HepG2 (cell line): ENCODE results near the gene MRPS34. TPM values are rescaled to one million over a fixed set of nuclear protein-coding genes. Genes with fewer than 3 reads are reported as not detected.

Experiments used
- HCFC1 ChIP-seq: fragments of 150-350 bp; IDR thresholded peaks from 2 replicates; pipeline ENCODE4 v1.6.1; 2014; ENCODE audit warnings: low read depth, low read length
- HMG20A ChIP-seq: IDR thresholded peaks from 2 replicates; pipeline ENCODE4 v1.6.1; 2016; ENCODE audit warnings: borderline replicate concordance
- IRX3 ChIP-seq: sonication (generic); formaldehyde crosslinking; IDR thresholded peaks from 2 replicates; pipeline ENCODE4 v1.8.1; 2023; ENCODE audit warnings: mild to moderate bottlenecking, low read depth, missing genetic modification reagents, borderline replicate concordance
- KDM3A ChIP-seq: IDR thresholded peaks from 2 replicates; pipeline ENCODE4 v1.6.1; 2018; ENCODE audit warnings: low read depth, missing compliant biosample characterization
- KLF15 ChIP-seq: sonication (generic); formaldehyde crosslinking; IDR thresholded peaks from 2 replicates; pipeline ENCODE4 v1.8.1; 2023; ENCODE audit warnings: borderline replicate concordance, mild to moderate bottlenecking, inconsistent platforms, missing genetic modification reagents, mixed read lengths
- MBD4 ChIP-seq: IDR thresholded peaks from 2 replicates; pipeline ENCODE4 v1.6.1; 2012; ENCODE audit warnings: low read length, inconsistent platforms, borderline replicate concordance
- NONO ChIP-seq, 2 experiments: fragments of 450-650 bp in 1 of 2; sonication (generic) in 1 of 2; formaldehyde crosslinking in 1 of 2; IDR thresholded peaks in 1 of 2; conservative IDR thresholded peaks in 1 of 2; 2 replicates each; pipeline versions ENCODE4 v1.6.1 to v1.8.0; 2017 to 2022; ENCODE audit warnings: mild to moderate bottlenecking in 1 of 2, missing genetic modification reagents in 1 of 2, moderate library complexity in 1 of 2
- TGIF2 ChIP-seq: IDR thresholded peaks from 2 replicates; pipeline ENCODE4 v1.6.1; 2016; ENCODE audit warnings: control low read depth, missing compliant biosample characterization
- ZNF207 ChIP-seq: fragments of 450-650 bp; IDR thresholded peaks from 2 replicates; pipeline ENCODE4 v1.6.1; 2016; ENCODE audit warnings: antibody characterized with exemption, borderline replicate concordance
- ZNF563 ChIP-seq: sonication (generic); formaldehyde crosslinking; IDR thresholded peaks from 2 replicates; pipeline ENCODE4 v1.8.0; 2022; ENCODE audit warnings: mild to moderate bottlenecking, moderate library complexity, missing genetic modification reagents
- ZNF737 ChIP-seq: sonication (generic); formaldehyde crosslinking; IDR thresholded peaks from 2 replicates; pipeline ENCODE4 v1.5.0; 2020; ENCODE audit warnings: missing genetic modification reagents, mild to moderate bottlenecking, borderline replicate concordance
- ZSCAN21 ChIP-seq: sonication (generic); formaldehyde crosslinking; IDR thresholded peaks from 2 replicates; pipeline ENCODE4 v1.8.0; 2022; ENCODE audit warnings: mild to moderate bottlenecking, missing genetic modification reagents, moderate library complexity, borderline replicate concordance
- polyA plus RNA-seq, 8 experiments: library from polyadenylated mRNA; depleted of rRNA in 3 of 8; stranded (reverse) in 7 of 8; unstranded in 1 of 8; fragments of >200 nt; fragmentation: Illumina TruSeq in 4 of 8; extraction: Trizol in 4 of 8; gene quantifications; 2 replicates each; pipeline versions ENCODE4 v1.2.1 to v1.2.3, GENCODE V29; 2011 to 2016; ENCODE audit warnings: low read depth in 4 of 8, missing spikeins in 1 of 8, mixed read lengths in 1 of 8; ENCODE audit not compliant: insufficient read depth in 1 of 8
- total RNA-seq, 5 experiments: library from RNA; depleted of rRNA; stranded (reverse); fragments of >200 nt; fragmentation: Illumina TruSeq; extraction: Trizol; gene quantifications; 2 replicates each; pipeline ENCODE4 v1.2.3, GENCODE V29; 2016; ENCODE audit warnings: low read depth in 1 of 5
- TF ChIP-seq, protein P1 (sequence below): sonication (generic); formaldehyde crosslinking; IDR thresholded peaks from 2 replicates; pipeline ENCODE4 v1.4.0; 2020; ENCODE audit warnings: missing genetic modification reagents
- TF ChIP-seq, protein P2 (sequence below): IDR thresholded peaks from 2 replicates; pipeline ENCODE4 v1.6.1; 2016; ENCODE audit warnings: low read depth, borderline replicate concordance
- TF ChIP-seq, protein P3 (sequence below): sonication (generic); formaldehyde crosslinking; IDR thresholded peaks from 2 replicates; pipeline ENCODE4 v1.5.0; 2020; ENCODE audit warnings: mild to moderate bottlenecking, missing genetic modification reagents, borderline replicate concordance
- TF ChIP-seq, protein P4 (sequence below): sonication (generic); formaldehyde crosslinking; IDR thresholded peaks from 2 replicates; pipeline ENCODE4 v1.4.0; 2020; ENCODE audit warnings: missing genetic modification reagents
- TF ChIP-seq, protein P5 (sequence below): sonication (generic); formaldehyde crosslinking; IDR thresholded peaks from 2 replicates; pipeline ENCODE4 v1.5.1; 2020; ENCODE audit warnings: mild to moderate bottlenecking, missing genetic modification reagents, moderate library complexity

MRPS34 gene
- total and polyA plus RNA-seq, 2 of the 13 experiments (the other 11 are each of a cell fraction or from before 2014, with no cell fraction given): 63.5 to 131 TPM

DNA sequence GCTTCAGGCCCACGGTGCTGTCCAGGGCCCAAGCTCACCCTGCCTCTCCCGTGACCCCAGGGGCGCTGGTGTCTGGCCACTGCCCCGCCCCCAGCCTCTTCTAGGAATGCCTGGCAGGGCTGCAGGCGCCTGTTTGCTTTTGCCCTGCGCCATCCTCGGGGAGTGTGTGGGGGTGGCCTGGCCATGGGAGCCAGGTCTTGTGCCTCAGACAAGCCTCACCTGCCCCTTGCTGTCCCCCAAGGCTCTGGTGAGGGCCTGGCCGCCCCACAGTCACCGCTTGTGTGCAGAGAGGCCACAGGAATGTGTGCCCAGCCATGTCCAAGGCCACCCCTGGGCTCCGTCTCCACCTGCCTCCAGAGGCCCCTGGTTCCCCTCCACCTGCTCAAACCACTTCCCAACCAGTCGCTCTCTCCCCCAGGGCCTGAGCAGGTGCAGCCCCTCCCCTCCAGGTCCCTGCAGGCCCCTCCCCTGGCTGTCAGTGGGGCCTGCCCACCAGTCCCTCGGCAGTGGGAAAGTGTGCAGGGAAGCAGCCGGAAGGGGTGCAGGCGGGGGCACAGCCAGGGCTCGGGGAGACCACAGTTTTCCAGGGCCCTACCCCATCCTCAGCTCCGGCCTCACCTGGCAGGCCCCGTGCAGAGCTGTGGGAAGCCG is 21.4 kb upstream of the MRPS34 start (continued):
- TF ChIP-seq, protein P1, sequence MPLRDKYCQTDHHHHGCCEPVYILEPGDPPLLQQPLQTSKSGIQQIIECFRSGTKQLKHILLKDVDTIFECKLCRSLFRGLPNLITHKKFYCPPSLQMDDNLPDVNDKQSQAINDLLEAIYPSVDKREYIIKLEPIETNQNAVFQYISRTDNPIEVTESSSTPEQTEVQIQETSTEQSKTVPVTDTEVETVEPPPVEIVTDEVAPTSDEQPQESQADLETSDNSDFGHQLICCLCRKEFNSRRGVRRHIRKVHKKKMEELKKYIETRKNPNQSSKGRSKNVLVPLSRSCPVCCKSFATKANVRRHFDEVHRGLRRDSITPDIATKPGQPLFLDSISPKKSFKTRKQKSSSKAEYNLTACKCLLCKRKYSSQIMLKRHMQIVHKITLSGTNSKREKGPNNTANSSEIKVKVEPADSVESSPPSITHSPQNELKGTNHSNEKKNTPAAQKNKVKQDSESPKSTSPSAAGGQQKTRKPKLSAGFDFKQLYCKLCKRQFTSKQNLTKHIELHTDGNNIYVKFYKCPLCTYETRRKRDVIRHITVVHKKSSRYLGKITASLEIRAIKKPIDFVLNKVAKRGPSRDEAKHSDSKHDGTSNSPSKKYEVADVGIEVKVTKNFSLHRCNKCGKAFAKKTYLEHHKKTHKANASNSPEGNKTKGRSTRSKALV (CRISPR knock-in tag): peak; percentile 22; the same call in 1 of the 2 replicates
- TF ChIP-seq HMG20A (peak; percentile 52; the same call in 1 of the 2 replicates), KLF15 (no peak), IRX3 (CRISPR knock-in tag) (no peak), KDM3A (CRISPR knock-in tag) (peak; percentile 44; the same call in 1 of the 2 replicates), HCFC1 (0 out of 2 replicates have a peak, but pooled peaks have one; percentile 6), TGIF2 (0 out of 2 replicates have a peak, but pooled peaks have one; percentile 31), MBD4 (no peak), NONO (IDR thresholded peaks at IDR 0.05) (no peak), NONO (CRISPR knock-in tag; conservative IDR thresholded peaks at IDR 0.05) (peak; percentile 47), ZNF207 (no peak), ZNF563 (no peak), ZNF737 (no peak), ZSCAN21 (peak; percentile 69; the same call in 1 of the 2 replicates)
- TF ChIP-seq, protein P2, sequence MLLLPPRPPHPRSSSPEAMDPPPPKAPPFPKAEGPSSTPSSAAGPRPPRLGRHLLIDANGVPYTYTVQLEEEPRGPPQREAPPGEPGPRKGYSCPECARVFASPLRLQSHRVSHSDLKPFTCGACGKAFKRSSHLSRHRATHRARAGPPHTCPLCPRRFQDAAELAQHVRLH: 0 out of 2 replicates have a peak, but pooled peaks have one; percentile 34
- TF ChIP-seq, protein P3, sequence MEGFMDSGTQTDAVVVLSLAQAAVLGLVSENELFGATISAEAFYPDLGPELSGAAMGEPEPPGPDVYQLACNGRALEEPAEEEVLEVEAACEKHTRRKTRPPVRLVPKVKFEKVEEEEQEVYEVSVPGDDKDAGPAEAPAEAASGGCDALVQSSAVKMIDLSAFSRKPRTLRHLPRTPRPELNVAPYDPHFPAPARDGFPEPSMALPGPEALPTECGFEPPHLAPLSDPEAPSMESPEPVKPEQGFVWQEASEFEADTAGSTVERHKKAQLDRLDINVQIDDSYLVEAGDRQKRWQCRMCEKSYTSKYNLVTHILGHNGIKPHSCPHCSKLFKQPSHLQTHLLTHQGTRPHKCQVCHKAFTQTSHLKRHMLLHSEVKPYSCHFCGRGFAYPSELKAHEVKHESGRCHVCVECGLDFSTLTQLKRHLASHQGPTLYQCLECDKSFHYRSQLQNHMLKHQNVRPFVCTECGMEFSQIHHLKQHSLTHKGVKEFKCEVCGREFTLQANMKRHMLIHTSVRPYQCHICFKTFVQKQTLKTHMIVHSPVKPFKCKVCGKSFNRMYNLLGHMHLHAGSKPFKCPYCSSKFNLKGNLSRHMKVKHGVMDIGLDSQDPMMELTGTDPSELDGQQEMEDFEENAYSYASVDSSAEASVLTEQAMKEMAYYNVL (CRISPR knock-in tag): peak; percentile 80
- TF ChIP-seq, protein P4, sequence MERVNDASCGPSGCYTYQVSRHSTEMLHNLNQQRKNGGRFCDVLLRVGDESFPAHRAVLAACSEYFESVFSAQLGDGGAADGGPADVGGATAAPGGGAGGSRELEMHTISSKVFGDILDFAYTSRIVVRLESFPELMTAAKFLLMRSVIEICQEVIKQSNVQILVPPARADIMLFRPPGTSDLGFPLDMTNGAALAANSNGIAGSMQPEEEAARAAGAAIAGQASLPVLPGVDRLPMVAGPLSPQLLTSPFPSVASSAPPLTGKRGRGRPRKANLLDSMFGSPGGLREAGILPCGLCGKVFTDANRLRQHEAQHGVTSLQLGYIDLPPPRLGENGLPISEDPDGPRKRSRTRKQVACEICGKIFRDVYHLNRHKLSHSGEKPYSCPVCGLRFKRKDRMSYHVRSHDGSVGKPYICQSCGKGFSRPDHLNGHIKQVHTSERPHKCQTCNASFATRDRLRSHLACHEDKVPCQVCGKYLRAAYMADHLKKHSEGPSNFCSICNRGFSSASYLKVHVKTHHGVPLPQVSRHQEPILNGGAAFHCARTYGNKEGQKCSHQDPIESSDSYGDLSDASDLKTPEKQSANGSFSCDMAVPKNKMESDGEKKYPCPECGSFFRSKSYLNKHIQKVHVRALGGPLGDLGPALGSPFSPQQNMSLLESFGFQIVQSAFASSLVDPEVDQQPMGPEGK (CRISPR knock-in tag): peak; percentile 95
- TF ChIP-seq, protein P5, sequence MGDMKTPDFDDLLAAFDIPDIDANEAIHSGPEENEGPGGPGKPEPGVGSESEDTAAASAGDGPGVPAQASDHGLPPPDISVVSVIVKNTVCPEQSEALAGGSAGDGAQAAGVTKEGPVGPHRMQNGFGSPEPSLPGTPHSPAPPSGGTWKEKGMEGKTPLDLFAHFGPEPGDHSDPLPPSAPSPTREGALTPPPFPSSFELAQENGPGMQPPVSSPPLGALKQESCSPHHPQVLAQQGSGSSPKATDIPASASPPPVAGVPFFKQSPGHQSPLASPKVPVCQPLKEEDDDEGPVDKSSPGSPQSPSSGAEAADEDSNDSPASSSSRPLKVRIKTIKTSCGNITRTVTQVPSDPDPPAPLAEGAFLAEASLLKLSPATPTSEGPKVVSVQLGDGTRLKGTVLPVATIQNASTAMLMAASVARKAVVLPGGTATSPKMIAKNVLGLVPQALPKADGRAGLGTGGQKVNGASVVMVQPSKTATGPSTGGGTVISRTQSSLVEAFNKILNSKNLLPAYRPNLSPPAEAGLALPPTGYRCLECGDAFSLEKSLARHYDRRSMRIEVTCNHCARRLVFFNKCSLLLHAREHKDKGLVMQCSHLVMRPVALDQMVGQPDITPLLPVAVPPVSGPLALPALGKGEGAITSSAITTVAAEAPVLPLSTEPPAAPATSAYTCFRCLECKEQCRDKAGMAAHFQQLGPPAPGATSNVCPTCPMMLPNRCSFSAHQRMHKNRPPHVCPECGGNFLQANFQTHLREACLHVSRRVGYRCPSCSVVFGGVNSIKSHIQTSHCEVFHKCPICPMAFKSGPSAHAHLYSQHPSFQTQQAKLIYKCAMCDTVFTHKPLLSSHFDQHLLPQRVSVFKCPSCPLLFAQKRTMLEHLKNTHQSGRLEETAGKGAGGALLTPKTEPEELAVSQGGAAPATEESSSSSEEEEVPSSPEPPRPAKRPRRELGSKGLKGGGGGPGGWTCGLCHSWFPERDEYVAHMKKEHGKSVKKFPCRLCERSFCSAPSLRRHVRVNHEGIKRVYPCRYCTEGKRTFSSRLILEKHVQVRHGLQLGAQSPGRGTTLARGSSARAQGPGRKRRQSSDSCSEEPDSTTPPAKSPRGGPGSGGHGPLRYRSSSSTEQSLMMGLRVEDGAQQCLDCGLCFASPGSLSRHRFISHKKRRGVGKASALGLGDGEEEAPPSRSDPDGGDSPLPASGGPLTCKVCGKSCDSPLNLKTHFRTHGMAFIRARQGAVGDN: peak; percentile 78
